Panc1 (cell line): ENCODE results near the gene GABRR2. TPM values are rescaled to one million over a fixed set of nuclear protein-coding genes. Genes with fewer than 3 reads are reported as not detected.

Experiments used
- ATAC-seq: fragments of 200-7000 bp; cut with Tn5 transposase; 2 replicates; pipeline ENCODE4 v1.9.1; 2020; ENCODE audit warnings: mild to moderate bottlenecking, moderate library complexity
- BruUV-seq: library from RNA; stranded (reverse); fragments of 400-500 nt; replicated peaks from 2 replicates; lab custom pipeline; 2021; lab: Mats Ljungman, UMichigan
- CTCF ChIA-PET: fragments of 300-600 bp; sonication (Branson Sonifier 250); formaldehyde crosslinking; loops from one replicate; lab custom pipeline; 2022; ENCODE audit warnings: antibody characterized with exemption; lab: Charles Lee
- POLR2A ChIA-PET: fragments of 300-600 bp; sonication (Branson Sonifier 250); formaldehyde crosslinking; loops from one replicate; lab custom pipeline; 2022; ENCODE audit warnings: antibody characterized with exemption; lab: Charles Lee
- DNase-seq: peaks from one replicate; pipeline ENCODE4 v3.0.0-alpha.2; 2010; ENCODE audit warnings: low read depth, low spot score
- H3K27ac ChIP-seq: 2 replicates; pipeline ENCODE4 v1.5.1; 2011; ENCODE audit warnings: mild to moderate bottlenecking, low read length, inconsistent platforms
- H3K27me3 ChIP-seq: fragments of 200-500 bp; sonication (Bioruptor generic); 2 replicates; pipeline ENCODE4 v1.6.0; 2014; ENCODE audit warnings: low read length, inconsistent platforms; ENCODE audit not compliant: control insufficient read depth, insufficient read depth
- H3K36me3 ChIP-seq: fragments of 200-500 bp; sonication (Bioruptor generic); 2 replicates; pipeline ENCODE4 v1.5.1; 2014; ENCODE audit warnings: inconsistent platforms, mild to moderate bottlenecking, low read length, moderate library complexity; ENCODE audit not compliant: control insufficient read depth, insufficient read depth
- H3K4me1 ChIP-seq: 2 replicates; pipeline ENCODE4 v1.5.1; 2011; ENCODE audit warnings: inconsistent platforms, mild to moderate bottlenecking, low read length, moderate library complexity; ENCODE audit not compliant: control insufficient read depth, insufficient read depth
- H3K4me3 ChIP-seq, 2 experiments: 2 replicates each; pipeline ENCODE4 v1.5.1; 2011 to 2012; ENCODE audit warnings: low read depth in 2 of 2, low read length in 2 of 2, mild to moderate bottlenecking in 2 of 2, inconsistent platforms in 1 of 2, moderate library complexity in 1 of 2
- H3K9me3 ChIP-seq: fragments of 200-500 bp; sonication (Bioruptor generic); 2 replicates; pipeline ENCODE4 v1.5.1; 2014; ENCODE audit warnings: low read depth, mild to moderate bottlenecking, inconsistent platforms, low read length, moderate library complexity; ENCODE audit not compliant: control insufficient read depth, insufficient read depth
- POLR2AphosphoS5 ChIP-seq: IDR thresholded peaks from 2 replicates; pipeline ENCODE4 v1.6.1; 2012; ENCODE audit warnings: mild to moderate bottlenecking, low read depth, low read length, moderate library complexity
- SIN3A ChIP-seq: IDR thresholded peaks from 2 replicates; pipeline ENCODE4 v1.6.1; 2012; ENCODE audit warnings: low read depth, mild to moderate bottlenecking, low read length, moderate library complexity, borderline replicate concordance; ENCODE audit not compliant: insufficient read depth
- TCF7L2 ChIP-seq: IDR thresholded peaks from 2 replicates; pipeline ENCODE4 v1.6.1; 2011; ENCODE audit warnings: mild to moderate bottlenecking, low read depth, low read length, inconsistent platforms
- in situ Hi-C: cut with HindIII; loops from 2 replicates; pipeline ENCODE4 v1.10.0; 2016; ENCODE audit warnings: low sequenced_read_pairs, low pct_unique_long_range_greater_than_20kb
- intact Hi-C: fragments of 100-400 bp; cut with micrococcal nuclease; formaldehyde crosslinking; loops from one replicate; pipeline ENCODE4 v1.10.0; 2022; ENCODE audit not compliant: unreplicated experiment
- total RNA-seq: library from RNA; stranded (reverse); gene quantifications from one replicate; pipeline ENCODE4 v1.2.1, GENCODE V29; 2021; ENCODE audit not compliant: unreplicated experiment
- TF ChIP-seq, protein P1 (sequence below): fragments of 450-650 bp; IDR thresholded peaks from 2 replicates; pipeline ENCODE4 v1.5.1; 2017; ENCODE audit warnings: mild to moderate bottlenecking
- TF ChIP-seq, protein P2 (sequence below), 2 experiments: IDR thresholded peaks; 2 replicates each; pipeline ENCODE4 v1.6.1; 2011 to 2012; ENCODE audit warnings: low read depth in 2 of 2, control low read depth in 1 of 2, low read length in 1 of 2, mild to moderate bottlenecking in 1 of 2, moderate library complexity in 1 of 2; ENCODE audit not compliant: insufficient read depth in 1 of 2

GABRR2 gene
- total RNA-seq, 1 experiment from 2014 or later: 0.18 TPM

DNA sequence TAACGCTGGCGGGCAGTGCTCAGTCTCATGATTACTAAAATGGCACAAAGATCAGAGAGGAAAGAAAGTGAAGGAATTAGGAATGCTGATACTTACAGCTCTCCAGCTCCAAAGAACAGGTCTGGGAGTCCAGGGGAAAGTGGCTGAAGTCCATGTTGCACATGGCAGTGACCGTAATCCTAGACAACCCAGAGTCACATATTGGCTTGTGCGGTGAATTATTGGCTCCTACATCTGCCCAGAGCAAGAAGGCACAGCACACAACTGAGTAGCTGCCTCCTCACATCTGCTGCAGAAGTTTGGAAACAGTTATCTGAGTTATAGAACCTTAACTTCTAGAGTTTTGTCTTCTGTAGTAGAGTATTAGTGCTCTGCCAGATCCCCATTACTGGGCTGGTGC lies 47.2 kb downstream of the GABRR2 start:
- Histone ChIP-seq H3K36me3 (no peaks in the 10 kb centered on the region), H3K27me3 (peaks cover 2% of the 10 kb centered on the region), H3K27ac (no peak overlapping the region), H3K4me1 (no peaks in the 10 kb centered on the region), H3K4me3 (no peak overlapping the region), H3K9me3 (no peaks in the 10 kb centered on the region)
- no peak for TF ChIP-seq SIN3A
- TF ChIP-seq TCF7L2: no peak
- TF ChIP-seq, protein P1, sequence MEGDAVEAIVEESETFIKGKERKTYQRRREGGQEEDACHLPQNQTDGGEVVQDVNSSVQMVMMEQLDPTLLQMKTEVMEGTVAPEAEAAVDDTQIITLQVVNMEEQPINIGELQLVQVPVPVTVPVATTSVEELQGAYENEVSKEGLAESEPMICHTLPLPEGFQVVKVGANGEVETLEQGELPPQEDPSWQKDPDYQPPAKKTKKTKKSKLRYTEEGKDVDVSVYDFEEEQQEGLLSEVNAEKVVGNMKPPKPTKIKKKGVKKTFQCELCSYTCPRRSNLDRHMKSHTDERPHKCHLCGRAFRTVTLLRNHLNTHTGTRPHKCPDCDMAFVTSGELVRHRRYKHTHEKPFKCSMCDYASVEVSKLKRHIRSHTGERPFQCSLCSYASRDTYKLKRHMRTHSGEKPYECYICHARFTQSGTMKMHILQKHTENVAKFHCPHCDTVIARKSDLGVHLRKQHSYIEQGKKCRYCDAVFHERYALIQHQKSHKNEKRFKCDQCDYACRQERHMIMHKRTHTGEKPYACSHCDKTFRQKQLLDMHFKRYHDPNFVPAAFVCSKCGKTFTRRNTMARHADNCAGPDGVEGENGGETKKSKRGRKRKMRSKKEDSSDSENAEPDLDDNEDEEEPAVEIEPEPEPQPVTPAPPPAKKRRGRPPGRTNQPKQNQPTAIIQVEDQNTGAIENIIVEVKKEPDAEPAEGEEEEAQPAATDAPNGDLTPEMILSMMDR: no peak
- no peak for TF ChIP-seq POLR2AphosphoS5
- TF ChIP-seq, protein P2, sequence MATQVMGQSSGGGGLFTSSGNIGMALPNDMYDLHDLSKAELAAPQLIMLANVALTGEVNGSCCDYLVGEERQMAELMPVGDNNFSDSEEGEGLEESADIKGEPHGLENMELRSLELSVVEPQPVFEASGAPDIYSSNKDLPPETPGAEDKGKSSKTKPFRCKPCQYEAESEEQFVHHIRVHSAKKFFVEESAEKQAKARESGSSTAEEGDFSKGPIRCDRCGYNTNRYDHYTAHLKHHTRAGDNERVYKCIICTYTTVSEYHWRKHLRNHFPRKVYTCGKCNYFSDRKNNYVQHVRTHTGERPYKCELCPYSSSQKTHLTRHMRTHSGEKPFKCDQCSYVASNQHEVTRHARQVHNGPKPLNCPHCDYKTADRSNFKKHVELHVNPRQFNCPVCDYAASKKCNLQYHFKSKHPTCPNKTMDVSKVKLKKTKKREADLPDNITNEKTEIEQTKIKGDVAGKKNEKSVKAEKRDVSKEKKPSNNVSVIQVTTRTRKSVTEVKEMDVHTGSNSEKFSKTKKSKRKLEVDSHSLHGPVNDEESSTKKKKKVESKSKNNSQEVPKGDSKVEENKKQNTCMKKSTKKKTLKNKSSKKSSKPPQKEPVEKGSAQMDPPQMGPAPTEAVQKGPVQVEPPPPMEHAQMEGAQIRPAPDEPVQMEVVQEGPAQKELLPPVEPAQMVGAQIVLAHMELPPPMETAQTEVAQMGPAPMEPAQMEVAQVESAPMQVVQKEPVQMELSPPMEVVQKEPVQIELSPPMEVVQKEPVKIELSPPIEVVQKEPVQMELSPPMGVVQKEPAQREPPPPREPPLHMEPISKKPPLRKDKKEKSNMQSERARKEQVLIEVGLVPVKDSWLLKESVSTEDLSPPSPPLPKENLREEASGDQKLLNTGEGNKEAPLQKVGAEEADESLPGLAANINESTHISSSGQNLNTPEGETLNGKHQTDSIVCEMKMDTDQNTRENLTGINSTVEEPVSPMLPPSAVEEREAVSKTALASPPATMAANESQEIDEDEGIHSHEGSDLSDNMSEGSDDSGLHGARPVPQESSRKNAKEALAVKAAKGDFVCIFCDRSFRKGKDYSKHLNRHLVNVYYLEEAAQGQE (IDR thresholded peaks at IDR 0.05; ENCODE audit: insufficient read depth in 1 of 2, low read depth in 2 of 2, low read length in 1 of 2): no peak
- no TSS peak for BruUV-seq
- intact Hi-C loops (no loop called here), in situ Hi-C loops (no loop called here)
- ChIA-PET POLR2A (no interaction called here), CTCF (no interaction called here)
- DNase-seq: no peak
- ATAC-seq: no peak

DNA sequence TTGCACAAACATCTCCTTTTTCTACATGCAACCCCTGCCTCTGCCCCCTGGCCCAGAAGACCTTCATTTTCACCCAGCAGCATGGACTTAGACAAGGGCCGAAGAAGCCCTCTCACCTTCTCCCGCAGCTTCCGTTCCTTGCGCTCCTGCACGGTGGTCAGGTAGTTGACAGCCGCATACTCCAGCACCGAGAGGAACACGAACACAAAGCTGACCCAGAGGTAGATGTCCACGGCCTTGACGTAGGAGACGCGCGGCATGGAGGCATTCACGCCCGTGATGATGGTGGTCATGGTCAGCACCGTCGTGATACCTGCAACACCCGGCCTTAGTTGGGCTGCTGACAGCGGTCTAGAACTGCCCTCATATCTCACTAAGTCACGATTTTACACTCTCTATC lies 50.8 kb downstream of the GABRR2 start:
- H3K27me3 ChIP-seq: peaks cover 2% of the 10 kb centered on the region
- H3K27ac ChIP-seq: no peak overlapping the region
- POLR2A ChIA-PET: no interaction called here
- no peaks in the 10 kb centered on the region for H3K4me1 ChIP-seq
- BruUV-seq: no TSS peak
- H3K9me3 ChIP-seq: no peaks in the 10 kb centered on the region
- TF ChIP-seq SIN3A (no peak), POLR2AphosphoS5 (no peak), TCF7L2 (no peak)
- TF ChIP-seq, protein P2 (IDR thresholded peaks at IDR 0.05; ENCODE audit: insufficient read depth in 1 of 2, low read depth in 2 of 2, low read length in 1 of 2): no peak
- TF ChIP-seq, protein P1: no peak
- DNase-seq (no peak), ATAC-seq (no peak)
- H3K4me3 ChIP-seq: no peak overlapping the region
- intact Hi-C loops (no loop called here), in situ Hi-C loops (no loop called here)
- H3K36me3 ChIP-seq: no peaks in the 10 kb centered on the region
- CTCF ChIA-PET: no interaction called here
